ENCODE data around the gene NRIP1.

GRCh38 chr21:15063814-15064575, 805 bp downstream of the NRIP1 start:
- TF ChIP-seq CTCF (IDR thresholded peaks at IDR 0.05; ENCODE audit: extremely low read depth in 1 of 2, insufficient read depth in 1 of 2, low read depth in 1 of 2, low read length in 2 of 2) (no peak), POLR2A (IDR thresholded peaks at IDR 0.05; ENCODE audit: low read depth, low read length) (no peak)

All from endothelial cell of umbilical vein (primary cell).